GM21825 (cell line): ENCODE results near the gene SPATA18.
"Not testable (repeated sequence)": the region's sequence is repeated elsewhere in the genome, so short reads cannot be mapped to it uniquely, and the experiment has no call there.

Experiments used
- ATAC-seq: cut with Tn5 transposase; IDR thresholded peaks from one replicate; pipeline ENCODE4 v1.9.1; 2021; ENCODE audit warnings: mild to moderate bottlenecking, moderate library complexity; ENCODE audit not compliant: unreplicated experiment

Gene SPATA18

GRCh38 chr4:52105276-52105675 lies 54.2 kb downstream of the SPATA18 start:
- ATAC-seq: no peak

DNA sequence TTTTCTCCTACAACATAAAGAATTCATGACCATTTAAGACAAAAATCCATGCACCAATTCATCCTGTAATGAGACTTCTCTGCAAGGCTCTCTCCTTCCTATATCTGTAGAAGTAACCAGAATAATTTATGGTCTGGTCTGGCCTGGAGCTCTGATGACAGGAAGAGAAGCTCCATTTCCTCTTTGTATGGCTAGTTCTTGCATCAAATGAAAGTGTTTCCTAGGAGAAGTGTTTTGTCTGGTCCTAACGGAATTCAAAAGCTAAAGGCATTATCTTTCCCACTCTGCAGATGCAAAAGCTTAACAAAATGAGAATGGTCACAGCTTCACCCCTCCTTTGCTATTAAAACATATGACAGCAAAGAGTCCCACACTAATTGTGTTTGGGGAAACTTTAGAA lies 55.1 kb downstream of the SPATA18 start:
- ATAC-seq: no peak

DNA sequence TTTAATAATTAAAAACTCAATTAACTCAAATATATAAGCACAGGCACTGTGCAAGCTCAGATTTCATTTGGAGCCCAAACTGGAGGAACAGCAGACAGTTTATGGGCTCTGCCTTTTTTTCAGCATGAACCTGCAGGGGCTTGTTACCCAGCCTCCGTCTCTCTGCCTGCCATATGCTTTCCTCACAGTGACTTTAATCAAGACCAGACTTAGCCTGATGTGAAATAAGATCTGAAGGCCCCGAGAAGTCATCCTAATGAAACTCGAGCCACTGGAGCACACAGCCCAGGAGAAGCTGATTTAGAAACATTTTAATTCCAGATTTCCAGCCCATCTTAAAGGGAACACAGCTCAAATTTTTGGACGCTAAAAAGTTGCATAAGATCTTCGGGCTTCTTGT lies 55.6 kb downstream of the SPATA18 start:
- no peak for ATAC-seq

GRCh38 chr4:52107336-52107735 lies 56.2 kb downstream of the SPATA18 start:
- ATAC-seq: no peak

GRCh38 chr4:52107745-52108144 lies 56.6 kb downstream of the SPATA18 start:
- no peak for ATAC-seq

GRCh38 chr4:52110171-52110570 lies 59.1 kb downstream of the SPATA18 start:
- no peak for ATAC-seq

- no peak for ATAC-seq
Observed at GRCh38 chr4:52111995-52112394, 60.9 kb downstream of the SPATA18 start.

GRCh38 chr4:52112411-52112810 lies 61.3 kb downstream of the SPATA18 start:
- no peak for ATAC-seq

GRCh38 chr4:52116641-52117040 lies 65.5 kb downstream of the SPATA18 start:
- no peak for ATAC-seq

DNA sequence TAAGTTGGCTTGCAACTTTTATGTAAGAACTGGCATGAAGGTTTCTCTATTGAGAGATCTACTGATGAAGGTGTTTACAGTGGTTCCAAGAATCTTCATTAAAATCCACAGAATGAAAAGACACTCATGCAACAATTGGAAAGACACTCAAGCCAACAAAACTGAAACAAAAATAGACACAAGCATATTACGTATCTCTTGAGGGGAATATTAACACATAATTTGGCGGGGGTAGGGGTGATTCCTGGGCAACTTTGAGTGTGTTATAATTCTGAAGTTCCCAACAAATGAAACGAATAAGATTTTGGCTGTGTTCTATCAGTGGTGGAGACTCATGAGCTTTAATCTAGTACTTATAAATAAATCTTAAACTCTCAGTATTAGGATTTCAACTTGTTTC lies 75.1 kb downstream of the SPATA18 start:
- ATAC-seq: no peak

GRCh38 chr4:52126966-52127365 lies 75.9 kb downstream of the SPATA18 start:
- no peak for ATAC-seq

GRCh38 chr4:52135171-52135570 lies 84.1 kb downstream of the SPATA18 start:
- no peak for ATAC-seq

GRCh38 chr4:52137152-52137551 lies 86.0 kb downstream of the SPATA18 start:
- not testable (repeated sequence) for ATAC-seq

DNA sequence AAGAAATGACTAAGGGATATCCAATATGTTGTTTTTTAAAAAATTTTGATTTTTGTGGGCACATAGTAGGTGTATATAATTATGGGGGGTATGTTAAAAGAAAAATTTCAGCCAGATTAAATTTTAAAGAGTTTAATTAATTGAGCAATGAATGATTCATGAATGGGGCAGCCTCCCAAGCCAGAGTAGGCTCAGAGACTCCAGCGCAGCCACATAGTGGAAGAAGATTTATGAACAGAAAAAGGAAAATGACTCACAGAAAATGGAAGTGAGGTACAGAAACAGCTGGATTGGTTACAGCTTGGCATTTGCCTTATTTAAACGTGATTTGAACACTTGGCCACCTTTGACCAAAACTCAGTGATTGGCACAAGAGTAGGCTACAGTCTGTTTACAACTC lies 91.7 kb downstream of the SPATA18 start:
- ATAC-seq: no peak

DNA sequence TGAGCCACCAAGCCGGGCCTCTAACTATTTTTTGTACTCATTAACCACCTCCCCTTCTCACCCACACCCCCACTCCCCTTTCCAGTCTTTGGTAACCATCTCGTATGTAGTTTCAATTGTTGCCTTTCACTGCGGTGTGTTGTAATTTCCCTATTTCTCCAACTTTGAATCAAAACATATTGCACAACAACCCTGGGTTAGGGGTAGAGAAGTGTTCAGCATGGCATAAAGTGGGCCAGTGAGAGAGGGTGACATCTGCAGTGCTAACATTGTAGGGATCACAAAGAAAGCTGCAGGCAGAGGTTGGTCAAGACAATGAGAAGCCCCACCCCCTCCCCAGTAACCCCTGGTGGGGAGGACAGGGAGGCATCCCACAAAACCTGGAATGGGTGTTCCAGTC lies 92.7 kb downstream of the SPATA18 start:
- ATAC-seq: no peak

DNA sequence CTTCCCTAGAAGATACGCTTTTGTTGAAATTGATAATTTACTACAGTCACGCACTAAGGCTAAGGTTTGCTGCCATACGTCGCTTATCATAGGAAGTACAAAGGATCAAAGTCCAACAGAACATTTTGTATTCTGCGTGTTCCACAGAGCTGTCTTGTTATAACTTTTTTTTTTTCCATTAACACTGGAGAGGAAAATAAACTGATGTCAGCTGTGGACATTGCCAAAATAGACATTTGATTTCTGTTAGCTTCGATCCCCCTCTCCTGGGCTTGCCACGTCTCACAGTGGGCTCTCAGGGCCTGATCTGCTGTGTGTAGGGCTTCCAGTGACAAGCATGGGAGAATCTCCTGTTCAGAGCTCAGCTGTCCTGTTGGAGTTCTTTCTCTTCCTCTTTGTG lies 93.3 kb downstream of the SPATA18 start:
- ATAC-seq: no peak
